ENCODE measurements around the gene PALLD.
"Not testable (repeated sequence)": the region's sequence is repeated elsewhere in the genome, so short reads cannot be mapped to it uniquely, and the experiment has no call there.

PALLD gene

DNA sequence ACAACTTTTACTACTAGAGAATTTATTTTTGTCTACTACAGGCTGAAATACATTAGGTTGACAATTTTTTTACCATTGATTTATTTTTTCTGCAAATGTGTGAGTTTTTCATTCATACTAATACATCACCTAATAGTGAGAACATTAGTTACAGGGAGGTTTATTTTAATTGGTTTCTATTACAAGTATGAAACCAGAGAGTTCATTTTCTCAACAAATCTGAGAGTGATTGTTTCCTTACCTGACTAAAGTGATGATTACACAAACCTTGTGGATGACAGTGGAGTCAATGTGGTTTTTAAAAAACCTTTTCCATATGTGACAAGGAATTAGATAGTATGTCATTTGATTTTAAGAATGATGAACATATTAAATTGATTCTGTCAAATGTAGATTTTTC, 227.4 kb downstream of the PALLD start:
- Mint-ChIP-seq H3K27me3 (peaks cover 19% of the 10 kb centered on the region), H3K9me3 (peaks cover 2 to 16% of the 10 kb centered on the region in 2 donors), H3K27ac (no peak overlapping the region), H3K4me3 (no peak overlapping the region), H3K4me1 (peaks cover 11% of the 10 kb centered on the region)
- ATAC-seq (no peak), DNase-seq (no peak)

DNA sequence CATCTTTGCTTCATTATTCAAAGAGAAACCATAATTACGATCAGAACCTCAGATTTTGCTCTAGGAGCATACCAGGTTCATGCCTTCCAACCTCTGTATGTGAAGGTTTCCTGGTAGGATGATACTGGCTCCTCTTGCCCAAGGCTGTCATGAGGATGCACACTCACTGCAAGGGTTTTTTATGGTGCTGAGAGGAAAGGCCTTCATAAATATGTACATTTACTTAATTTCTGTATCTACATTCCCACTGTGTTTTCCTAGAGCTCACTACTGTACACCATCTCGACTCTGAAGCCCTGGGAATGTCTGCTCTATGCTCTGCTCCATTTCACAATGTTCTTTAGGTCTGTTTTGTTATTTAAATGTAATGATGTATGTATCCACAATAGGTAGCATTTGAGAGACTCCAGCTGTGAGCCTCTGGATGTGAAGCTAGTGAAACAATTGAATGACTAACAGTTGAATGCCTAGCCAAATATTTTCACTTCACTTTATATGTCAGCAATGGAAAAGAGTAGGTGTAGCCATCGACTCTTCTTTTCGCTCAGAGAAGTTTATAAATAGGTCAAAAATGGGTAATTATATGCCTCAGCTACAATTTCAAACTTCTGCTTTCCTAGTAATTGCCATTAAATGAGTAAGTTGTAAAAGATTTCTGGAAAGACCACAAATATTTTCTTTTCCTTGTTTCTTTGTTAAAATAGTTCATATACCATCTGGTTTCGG, 228.0 kb downstream of the PALLD start:
- DNase-seq (no peak), ATAC-seq (no peak)
- peaks cover 25% of the 10 kb centered on the region for H3K27me3 Mint-ChIP-seq
- H3K4me1 Mint-ChIP-seq, result peaks cover 11% of the 10 kb centered on the region
- H3K4me3 Mint-ChIP-seq, result no peak overlapping the region
- no peak overlapping the region for H3K27ac Mint-ChIP-seq
- H3K9me3 Mint-ChIP-seq, result peaks cover 7 to 14% of the 10 kb centered on the region in 2 donors

DNA sequence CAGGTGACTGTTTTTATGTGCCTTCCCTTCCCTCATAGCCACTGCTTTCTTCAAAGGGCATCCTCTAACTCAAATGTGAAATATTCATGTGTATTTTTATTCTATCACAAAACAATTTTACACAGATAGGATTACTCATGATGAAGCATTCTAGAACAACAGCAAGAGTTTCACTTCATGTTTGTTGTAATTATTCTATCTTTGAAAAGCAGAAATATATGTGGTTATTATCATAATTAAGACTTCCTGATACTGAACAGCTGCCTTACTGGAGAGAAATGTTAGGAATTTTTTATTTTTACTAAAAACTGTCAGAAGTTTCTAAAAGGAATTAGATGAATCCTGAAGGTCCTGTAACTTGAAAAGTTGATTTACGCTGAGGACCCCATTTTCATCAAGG, 229.1 kb downstream of the PALLD start:
- Mint-ChIP-seq H3K4me3 (no peak overlapping the region), H3K27me3 (peaks cover 36% of the 10 kb centered on the region), H3K9me3 (peaks cover 7 to 13% of the 10 kb centered on the region in 2 donors), H3K27ac (no peak overlapping the region), H3K4me1 (peaks cover 11% of the 10 kb centered on the region)
- no peak for ATAC-seq
- no peak for DNase-seq

DNA sequence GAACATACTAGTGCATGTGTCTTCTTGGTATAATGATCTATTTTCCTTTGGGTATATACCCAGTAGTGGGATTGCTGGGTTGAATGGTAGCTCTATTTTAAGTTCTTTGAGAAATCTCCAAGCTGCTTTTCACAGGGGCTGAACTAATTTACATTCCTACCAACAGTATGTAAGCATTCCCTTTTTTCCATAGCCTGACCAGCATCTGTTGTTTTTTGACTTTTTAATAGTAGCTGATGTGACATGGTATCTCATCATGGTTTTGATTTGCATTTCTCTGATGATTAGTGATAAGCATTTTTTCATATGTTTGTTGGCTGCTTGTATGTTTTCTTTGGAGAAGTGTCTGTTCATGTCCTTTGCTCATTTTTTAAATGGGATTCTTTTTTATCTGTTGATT, 230.3 kb downstream of the PALLD start:
- not testable (repeated sequence) for H3K4me1 Mint-ChIP-seq, H3K4me3 Mint-ChIP-seq, H3K27ac Mint-ChIP-seq, DNase-seq, ATAC-seq
- Mint-ChIP-seq H3K9me3 (peaks cover 7 to 13% of the 10 kb centered on the region in 2 donors), H3K27me3 (peaks cover 34% of the 10 kb centered on the region)

DNA sequence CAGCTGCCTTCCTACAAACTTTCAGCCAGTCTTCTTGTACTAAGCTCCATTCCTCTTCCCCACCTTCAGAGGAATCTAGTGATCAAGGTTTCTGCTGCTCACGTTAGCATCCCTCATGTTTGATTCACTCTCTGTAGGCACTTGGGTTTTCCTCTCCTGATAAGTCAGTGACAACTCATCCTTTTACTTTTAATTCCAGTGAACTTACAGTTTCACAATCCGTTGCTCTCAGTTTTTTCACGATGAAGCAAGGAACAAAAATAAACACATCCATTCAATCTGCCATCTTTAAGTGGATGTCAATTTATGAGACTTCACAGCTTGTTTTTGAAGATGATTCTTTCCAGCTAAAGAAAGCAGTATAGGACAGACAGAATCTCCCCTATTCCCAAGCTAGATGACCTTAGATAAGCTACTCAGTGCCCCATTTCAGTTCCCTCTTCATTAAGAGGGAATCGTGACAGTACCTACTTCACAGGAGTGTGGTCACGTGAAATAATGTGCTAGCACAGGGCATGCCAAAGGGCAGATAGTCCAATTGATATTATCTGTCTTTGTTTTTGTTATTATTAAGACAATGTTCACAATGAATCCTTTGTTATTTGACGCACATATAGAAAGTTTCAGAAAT, 234.3 kb downstream of the PALLD start:
- H3K4me3 Mint-ChIP-seq, result no peak overlapping the region
- H3K9me3 Mint-ChIP-seq, result peaks cover 4 to 7% of the 10 kb centered on the region in 2 donors
- peaks cover 44% of the 10 kb centered on the region for H3K27me3 Mint-ChIP-seq
- H3K4me1 Mint-ChIP-seq, result no peaks in the 10 kb centered on the region
- DNase-seq, result no peak
- no peak for ATAC-seq
- no peak overlapping the region for H3K27ac Mint-ChIP-seq

DNA sequence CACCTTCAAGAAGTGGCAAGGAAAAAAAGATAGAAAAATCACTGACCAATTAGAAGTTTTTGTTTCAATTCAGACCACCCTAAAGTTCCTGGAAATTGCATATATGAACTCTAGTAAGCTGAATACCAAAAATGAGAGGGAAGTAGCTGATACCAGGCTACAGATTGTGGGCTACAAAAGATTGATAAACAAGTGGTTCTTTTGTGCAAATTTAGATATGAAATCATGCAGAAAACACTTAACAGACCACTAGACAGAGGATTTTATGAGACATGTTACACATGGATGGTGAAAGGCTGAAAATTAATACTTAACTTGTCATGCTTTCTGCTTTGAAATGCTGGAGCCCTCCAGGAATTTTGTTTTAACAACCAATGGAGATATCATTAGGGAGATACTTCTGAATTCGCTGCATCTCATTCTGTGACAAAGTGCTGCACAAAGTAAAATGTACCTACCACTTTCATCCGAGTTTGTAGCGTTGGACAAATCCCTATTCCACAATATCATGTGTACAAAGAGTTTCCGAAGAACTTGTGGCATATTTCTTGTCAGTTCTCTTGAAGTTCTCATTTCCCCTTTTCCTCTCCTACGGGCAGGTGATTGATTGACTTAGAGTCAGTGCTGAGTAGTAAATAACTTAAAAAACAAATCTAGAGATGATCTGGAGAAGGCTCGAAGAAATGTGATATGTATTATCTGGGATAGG, 235.0 kb downstream of the PALLD start:
- no peak overlapping the region for H3K27ac Mint-ChIP-seq
- no peak overlapping the region for H3K4me3 Mint-ChIP-seq
- H3K4me1 Mint-ChIP-seq, result no peaks in the 10 kb centered on the region
- ATAC-seq (no peak), DNase-seq (no peak)
- H3K27me3 Mint-ChIP-seq, result peaks cover 44% of the 10 kb centered on the region
- H3K9me3 Mint-ChIP-seq, result peaks cover 2 to 7% of the 10 kb centered on the region in 2 donors

DNA sequence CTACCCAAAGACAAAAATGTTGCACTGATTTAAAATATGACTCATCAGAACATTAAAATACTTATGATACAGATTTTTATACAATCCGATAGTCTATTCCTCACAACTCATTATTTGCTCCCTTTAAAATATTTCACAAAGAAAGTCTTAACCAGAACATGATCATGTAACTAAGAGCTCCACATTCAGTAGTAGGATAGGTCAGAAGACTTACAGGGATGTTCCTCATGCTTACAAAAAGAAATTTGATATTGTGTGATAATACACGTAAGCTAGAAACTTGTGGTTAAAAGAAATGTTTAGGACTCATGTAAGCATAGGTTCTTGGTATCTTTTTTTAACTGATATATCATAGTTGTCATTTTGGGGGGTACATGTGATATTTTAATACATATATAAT, 235.9 kb downstream of the PALLD start:
- ATAC-seq (no peak), DNase-seq (no peak)
- no peaks in the 10 kb centered on the region for H3K4me1 Mint-ChIP-seq
- peaks cover 0 to 7% of the 10 kb centered on the region in 2 donors for H3K9me3 Mint-ChIP-seq
- H3K27ac Mint-ChIP-seq, result no peak overlapping the region
- H3K4me3 Mint-ChIP-seq, result no peak overlapping the region
- H3K27me3 Mint-ChIP-seq, result peaks cover 44% of the 10 kb centered on the region

DNA sequence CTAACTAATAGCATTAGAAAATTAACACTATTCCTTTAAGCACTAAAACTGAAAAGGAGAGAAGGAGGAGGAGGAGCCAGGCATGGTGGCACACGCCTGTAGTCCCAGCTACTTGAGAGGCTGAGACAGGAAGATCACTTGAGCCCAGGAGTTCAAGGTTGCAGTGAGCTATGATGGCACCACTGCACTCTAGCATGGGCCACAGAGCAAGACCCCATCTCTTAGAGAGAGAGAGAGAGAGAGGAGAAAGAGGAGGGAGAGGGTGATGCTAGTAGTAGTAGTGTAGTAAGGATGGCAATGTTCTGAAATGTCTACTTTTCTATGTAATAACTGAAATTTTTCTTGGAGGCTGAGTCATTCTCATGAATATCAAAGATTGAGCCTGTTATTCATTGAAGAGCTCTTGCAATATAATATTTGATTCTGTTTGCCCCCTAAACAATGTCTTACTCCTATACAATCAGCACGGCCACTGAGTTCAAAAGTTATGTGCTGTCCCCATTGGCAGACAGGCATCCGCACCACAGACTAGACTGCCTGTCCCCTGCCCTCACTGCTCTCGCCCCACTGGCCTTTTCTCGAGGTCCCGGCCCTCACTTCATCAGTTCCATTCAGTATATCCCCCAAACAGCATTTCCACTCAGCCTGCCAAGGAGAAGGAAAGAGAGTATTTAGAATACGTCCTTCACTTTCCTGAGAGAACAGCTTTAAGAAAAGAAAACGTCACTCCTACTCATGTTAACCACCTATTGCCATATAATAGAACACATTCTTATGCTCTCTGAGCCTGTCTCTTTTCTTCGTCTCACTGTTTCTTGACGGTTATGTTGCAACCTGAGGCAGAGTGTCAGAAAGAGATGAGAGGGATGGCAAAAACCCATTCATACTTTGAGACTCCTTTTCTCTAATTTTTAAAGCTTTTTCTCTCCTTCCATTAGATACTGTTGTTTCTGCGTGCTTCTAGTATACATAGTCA, 238.1 kb downstream of the PALLD start:
- H3K4me1 Mint-ChIP-seq, result no peaks in the 10 kb centered on the region
- no peaks in the 10 kb centered on the region for H3K9me3 Mint-ChIP-seq
- H3K4me3 Mint-ChIP-seq, result no peak overlapping the region
- DNase-seq, result no peak
- H3K27ac Mint-ChIP-seq, result no peak overlapping the region
- no peak for ATAC-seq
- peaks cover 24% of the 10 kb centered on the region for H3K27me3 Mint-ChIP-seq

DNA sequence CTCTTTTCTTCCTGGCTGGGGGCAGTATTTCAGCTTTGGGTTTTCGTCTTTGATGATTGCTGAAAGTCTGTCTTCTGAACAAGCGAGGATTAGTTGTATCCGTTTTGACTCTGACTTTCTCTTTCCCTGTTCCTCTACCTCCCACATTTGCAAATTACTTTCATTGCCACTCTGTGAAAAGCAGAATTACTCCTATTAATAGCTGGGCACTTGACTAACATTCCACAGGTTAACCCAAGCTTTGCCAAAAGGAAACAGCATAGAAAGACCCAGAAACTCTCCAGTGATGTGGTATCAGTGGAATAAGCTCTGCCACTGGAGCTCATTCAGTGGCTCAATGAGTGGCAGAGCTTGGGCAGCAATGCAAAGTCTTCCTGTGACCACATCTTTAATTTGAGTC, 238.9 kb downstream of the PALLD start:
- DNase-seq, result no peak

DNA sequence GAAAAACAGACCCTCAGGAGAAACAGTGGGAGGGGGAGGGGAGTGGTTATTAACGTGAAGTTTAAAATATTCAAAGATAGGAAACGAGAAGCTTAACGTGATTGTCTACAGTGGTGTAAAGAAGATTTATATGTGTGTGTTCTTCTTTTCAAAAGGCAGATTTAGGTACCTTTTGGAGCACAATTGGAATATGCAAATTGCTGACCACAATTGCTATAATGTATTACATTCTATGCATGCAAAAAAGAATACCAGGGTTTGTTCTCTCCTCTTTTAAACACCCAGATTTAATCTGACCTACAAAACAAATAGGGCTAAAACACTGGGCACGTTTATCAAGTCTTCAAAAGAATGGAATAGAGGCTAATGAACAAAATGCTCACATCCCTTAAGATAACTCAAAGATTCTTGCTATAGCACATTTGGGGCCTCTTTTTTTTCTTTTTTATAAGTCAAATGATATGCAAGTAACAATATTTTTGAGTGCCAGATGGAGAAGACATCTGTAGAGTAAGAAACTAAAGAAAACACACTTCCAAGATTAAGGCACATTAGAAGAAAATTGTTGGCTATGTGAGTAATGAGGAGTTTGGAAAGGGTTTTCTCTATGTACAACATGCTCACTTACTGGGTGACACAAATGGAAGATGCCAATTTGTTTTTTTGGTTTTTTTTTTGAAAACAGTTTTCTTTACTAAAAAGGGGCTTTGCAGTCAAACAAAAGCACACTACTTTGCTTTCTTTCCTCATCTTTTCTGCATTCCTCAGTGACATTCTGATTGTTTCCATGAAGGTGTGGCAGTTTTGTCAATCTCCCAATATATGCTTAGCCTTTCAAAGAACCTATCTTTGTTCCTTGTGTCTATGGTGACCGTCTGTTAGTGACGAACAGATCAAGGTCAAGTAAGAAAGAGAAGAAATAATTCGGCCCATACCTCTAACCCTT, 240.3 kb downstream of the PALLD start:
- Mint-ChIP-seq H3K4me1 (no peaks in the 10 kb centered on the region), H3K27ac (no peak overlapping the region), H3K27me3 (peaks cover 22% of the 10 kb centered on the region), H3K9me3 (no peaks in the 10 kb centered on the region), H3K4me3 (no peak overlapping the region)
- no peak for DNase-seq
- ATAC-seq, result no peak

More for the DNA sequence above, 238.9 kb downstream of the PALLD start:
- H3K27ac Mint-ChIP-seq, result no peak overlapping the region
- H3K9me3 Mint-ChIP-seq, result no peaks in the 10 kb centered on the region
- H3K4me3 Mint-ChIP-seq, result no peak overlapping the region
- H3K27me3 Mint-ChIP-seq, result peaks cover 17% of the 10 kb centered on the region
- no peaks in the 10 kb centered on the region for H3K4me1 Mint-ChIP-seq
- ATAC-seq, result no peak

DNA sequence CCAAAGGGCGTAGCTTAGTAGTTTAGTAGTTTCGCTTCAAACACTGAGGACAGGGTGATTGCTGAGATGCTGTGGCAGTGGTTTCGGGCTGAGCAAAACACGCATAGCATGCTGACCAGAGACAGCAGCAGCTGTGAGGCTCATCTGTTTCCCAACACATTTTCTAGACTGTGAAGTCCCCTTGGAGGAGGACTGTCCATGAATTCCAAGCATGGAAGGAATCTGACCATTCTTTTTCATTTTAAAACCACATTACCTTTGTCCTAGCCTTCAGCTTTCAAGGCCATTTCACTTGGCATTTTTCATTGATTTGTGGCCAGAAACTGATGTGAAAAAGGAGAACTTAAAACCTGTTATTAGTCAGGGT, 240.9 kb downstream of the PALLD start:
- ATAC-seq (no peak), DNase-seq (no peak)
- H3K27me3 Mint-ChIP-seq, result peaks cover 25% of the 10 kb centered on the region
- no peak overlapping the region for H3K4me3 Mint-ChIP-seq
- no peaks in the 10 kb centered on the region for H3K4me1 Mint-ChIP-seq
- no peaks in the 10 kb centered on the region for H3K9me3 Mint-ChIP-seq
- no peak overlapping the region for H3K27ac Mint-ChIP-seq

DNA sequence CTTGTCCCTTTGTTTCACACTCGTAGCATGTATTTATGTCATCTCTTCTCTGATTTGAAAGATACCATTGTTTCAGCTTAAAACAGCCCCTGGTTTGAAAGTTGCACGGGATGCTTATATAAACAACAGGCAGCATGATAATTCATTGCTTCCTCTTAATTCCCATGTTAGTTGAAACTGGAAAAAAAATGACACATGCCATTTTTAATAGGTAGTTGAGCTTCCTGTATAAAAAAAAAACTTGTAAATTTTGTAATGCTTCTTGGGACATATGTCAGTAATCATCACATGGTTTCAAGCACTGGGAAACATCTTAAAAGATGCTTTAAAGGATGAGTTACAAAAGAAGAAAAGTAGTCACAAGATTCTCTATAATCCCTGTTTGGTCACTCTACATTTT, 243.0 kb downstream of the PALLD start:
- no peak overlapping the region for H3K4me3 Mint-ChIP-seq
- no peaks in the 10 kb centered on the region for H3K4me1 Mint-ChIP-seq
- no peak for DNase-seq
- peaks cover 29% of the 10 kb centered on the region for H3K27me3 Mint-ChIP-seq
- no peak overlapping the region for H3K27ac Mint-ChIP-seq
- ATAC-seq, result no peak
- H3K9me3 Mint-ChIP-seq, result no peaks in the 10 kb centered on the region

DNA sequence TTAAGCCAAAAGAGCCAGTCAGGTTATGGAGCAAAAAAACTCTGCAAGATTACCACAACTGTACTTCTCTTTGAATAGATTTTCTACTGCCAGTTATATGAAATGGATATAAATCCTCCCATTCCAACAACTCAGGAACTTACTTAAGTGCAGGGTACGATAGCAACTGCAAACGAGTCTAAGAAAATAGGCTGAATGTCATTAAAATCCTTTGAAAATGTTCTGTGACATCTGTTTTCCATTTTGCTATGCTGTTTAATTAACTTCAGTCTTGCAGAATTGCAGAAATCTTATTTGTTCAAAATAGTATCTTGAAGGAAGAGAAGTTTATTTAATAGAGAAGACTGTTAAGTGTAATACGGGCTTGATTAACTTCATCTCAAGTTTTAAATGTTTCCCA, 243.8 kb downstream of the PALLD start:
- H3K27ac Mint-ChIP-seq, result no peak overlapping the region
- no peak overlapping the region for H3K4me3 Mint-ChIP-seq
- H3K4me1 Mint-ChIP-seq, result no peaks in the 10 kb centered on the region
- DNase-seq, result no peak
- ATAC-seq, result no peak
- no peaks in the 10 kb centered on the region for H3K9me3 Mint-ChIP-seq
- H3K27me3 Mint-ChIP-seq, result peaks cover 22% of the 10 kb centered on the region

DNA sequence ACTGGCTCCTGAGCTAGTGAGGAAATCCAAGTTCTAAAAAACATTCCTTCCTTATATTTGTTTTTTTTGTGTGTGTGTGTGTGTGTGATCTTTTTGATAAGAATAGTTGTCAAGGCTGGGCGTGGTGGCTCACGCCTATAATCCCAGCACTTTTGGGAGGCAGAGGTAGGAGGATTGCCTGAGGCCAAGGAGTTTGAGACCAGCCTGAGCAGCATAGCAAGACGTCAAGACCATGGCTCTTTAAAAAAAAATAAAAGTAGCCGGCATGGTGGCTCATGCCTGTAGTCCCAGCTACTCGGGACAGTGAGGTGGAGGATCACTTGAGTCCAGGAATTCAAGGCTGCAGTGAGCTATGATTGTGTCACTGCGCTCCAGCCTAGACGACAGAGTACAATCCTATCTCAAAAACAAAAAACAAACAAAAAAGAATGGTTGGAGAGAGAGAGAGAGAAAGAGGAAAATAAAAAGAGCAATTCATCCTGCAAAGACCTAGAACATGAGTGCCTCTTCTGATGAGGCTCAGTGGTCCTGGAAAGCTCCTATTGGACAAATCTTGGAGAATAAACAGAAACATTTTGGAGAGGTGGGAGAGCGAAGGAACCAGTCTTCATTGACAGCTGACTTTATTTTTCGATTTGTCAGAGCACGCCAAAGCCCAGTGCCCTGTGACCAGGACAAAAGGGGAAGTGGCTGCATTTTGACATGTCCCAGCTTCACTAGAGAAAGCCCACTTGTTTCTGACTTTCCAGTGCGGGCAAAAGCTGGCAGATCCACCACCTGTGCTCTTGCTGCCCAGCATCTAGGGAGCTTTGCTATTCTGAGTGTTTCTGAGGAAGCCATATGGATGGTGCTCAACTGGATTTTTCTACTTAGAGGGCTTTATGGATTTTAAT, 244.7 kb downstream of the PALLD start:
- no peaks in the 10 kb centered on the region for H3K4me1 Mint-ChIP-seq
- H3K9me3 Mint-ChIP-seq, result no peaks in the 10 kb centered on the region
- no peak for DNase-seq
- H3K4me3 Mint-ChIP-seq, result no peak overlapping the region
- no peak overlapping the region for H3K27ac Mint-ChIP-seq
- ATAC-seq, result no peak
- peaks cover 19% of the 10 kb centered on the region for H3K27me3 Mint-ChIP-seq
